ENCODE results near the gene ZNF236.
"Not testable (repeated sequence)": the region's sequence is repeated elsewhere in the genome, so short reads cannot be mapped to it uniquely, and the experiment has no call there.

The ZNF236 gene

GRCh38 chr18:76990343-76991020 lies 168.1 kb downstream of the ZNF236 start:
- not testable (repeated sequence) for H3K36me3 ChIP-seq (ENCODE audit: control insufficient read depth, insufficient read depth, low read length); H3K4me3 ChIP-seq (ENCODE audit: insufficient read depth, low read depth, low read length, poor library complexity, severe bottlenecking); H3K27ac ChIP-seq (ENCODE audit: insufficient read depth, low read length, poor library complexity, severe bottlenecking); H3K9me3 ChIP-seq (ENCODE audit: control insufficient read depth, low read length); H3K4me1 ChIP-seq (ENCODE audit: control insufficient read depth, insufficient read depth, low read length, poor library complexity, severe bottlenecking); H3K27me3 ChIP-seq (replicated peaks; ENCODE audit: control insufficient read depth, insufficient read depth, low read length, poor library complexity, severe bottlenecking); DNase-seq

- no peak for DNase-seq
Measured at GRCh38 chr18:76991021-76991688, 168.8 kb downstream of the ZNF236 start.

GRCh38 chr18:76992226-76993084 lies 170.1 kb downstream of the ZNF236 start:
- no peaks in the 10 kb centered on the region for H3K36me3 ChIP-seq (ENCODE audit: control insufficient read depth, insufficient read depth, low read length)
- DNase-seq: no peak
- H3K4me1 ChIP-seq (ENCODE audit: control insufficient read depth, insufficient read depth, low read length, poor library complexity, severe bottlenecking): no peaks in the 10 kb centered on the region
- H3K4me3 ChIP-seq (ENCODE audit: insufficient read depth, low read depth, low read length, poor library complexity, severe bottlenecking): no peak overlapping the region
- H3K27ac ChIP-seq (ENCODE audit: insufficient read depth, low read length, poor library complexity, severe bottlenecking): no peak overlapping the region
- no peaks in the 10 kb centered on the region for H3K9me3 ChIP-seq (ENCODE audit: control insufficient read depth, low read length)
- no peaks in the 10 kb centered on the region for H3K27me3 ChIP-seq (replicated peaks; ENCODE audit: control insufficient read depth, insufficient read depth, low read length, poor library complexity, severe bottlenecking)

More at GRCh38 chr18:76991021-76991688, 168.8 kb downstream of the ZNF236 start:
- no peak overlapping the region for H3K4me3 ChIP-seq (ENCODE audit: insufficient read depth, low read depth, low read length, poor library complexity, severe bottlenecking)
- H3K36me3 ChIP-seq (ENCODE audit: control insufficient read depth, insufficient read depth, low read length): no peaks in the 10 kb centered on the region
- H3K27ac ChIP-seq (ENCODE audit: insufficient read depth, low read length, poor library complexity, severe bottlenecking): no peak overlapping the region
- H3K9me3 ChIP-seq (ENCODE audit: control insufficient read depth, low read length): no peaks in the 10 kb centered on the region
- no peaks in the 10 kb centered on the region for H3K27me3 ChIP-seq (replicated peaks; ENCODE audit: control insufficient read depth, insufficient read depth, low read length, poor library complexity, severe bottlenecking)
- no peaks in the 10 kb centered on the region for H3K4me1 ChIP-seq (ENCODE audit: control insufficient read depth, insufficient read depth, low read length, poor library complexity, severe bottlenecking)

DNA sequence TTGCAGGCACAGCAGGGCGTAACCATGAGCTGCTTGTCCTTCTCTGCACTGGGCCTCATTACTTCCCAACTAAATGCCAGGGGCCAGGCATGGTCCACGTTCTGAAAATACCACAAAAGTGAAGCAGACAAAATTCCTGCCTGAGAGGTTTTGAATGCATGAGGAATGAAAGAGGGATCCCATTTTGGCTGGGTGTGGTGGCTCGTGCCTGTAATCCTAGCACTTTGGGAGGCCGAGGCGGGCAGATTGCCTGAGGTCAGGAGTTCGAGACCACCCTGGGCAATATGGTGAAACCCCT lies 170.7 kb downstream of the ZNF236 start:
- H3K9me3 ChIP-seq (ENCODE audit: control insufficient read depth, low read length): no peaks in the 10 kb centered on the region
- no peaks in the 10 kb centered on the region for H3K4me1 ChIP-seq (ENCODE audit: control insufficient read depth, insufficient read depth, low read length, poor library complexity, severe bottlenecking)
- H3K27me3 ChIP-seq (replicated peaks; ENCODE audit: control insufficient read depth, insufficient read depth, low read length, poor library complexity, severe bottlenecking): no peaks in the 10 kb centered on the region
- no peak overlapping the region for H3K4me3 ChIP-seq (ENCODE audit: insufficient read depth, low read depth, low read length, poor library complexity, severe bottlenecking)
- no peak overlapping the region for H3K27ac ChIP-seq (ENCODE audit: insufficient read depth, low read length, poor library complexity, severe bottlenecking)
- no peak for DNase-seq
- no peaks in the 10 kb centered on the region for H3K36me3 ChIP-seq (ENCODE audit: control insufficient read depth, insufficient read depth, low read length)

GRCh38 chr18:76993573-76993972 lies 171.2 kb downstream of the ZNF236 start:
- no peak for DNase-seq
- Histone ChIP-seq H3K4me1 (ENCODE audit: control insufficient read depth, insufficient read depth, low read length, poor library complexity, severe bottlenecking) (no peaks in the 10 kb centered on the region), H3K36me3 (ENCODE audit: control insufficient read depth, insufficient read depth, low read length) (no peaks in the 10 kb centered on the region), H3K27ac (ENCODE audit: insufficient read depth, low read length, poor library complexity, severe bottlenecking) (no peak overlapping the region), H3K4me3 (ENCODE audit: insufficient read depth, low read depth, low read length, poor library complexity, severe bottlenecking) (no peak overlapping the region), H3K9me3 (ENCODE audit: control insufficient read depth, low read length) (no peaks in the 10 kb centered on the region), H3K27me3 (replicated peaks; ENCODE audit: control insufficient read depth, insufficient read depth, low read length, poor library complexity, severe bottlenecking) (no peaks in the 10 kb centered on the region)

- no peak for DNase-seq
- Histone ChIP-seq H3K27ac (ENCODE audit: insufficient read depth, low read length, poor library complexity, severe bottlenecking) (no peak overlapping the region), H3K36me3 (ENCODE audit: control insufficient read depth, insufficient read depth, low read length) (no peaks in the 10 kb centered on the region), H3K9me3 (ENCODE audit: control insufficient read depth, low read length) (no peaks in the 10 kb centered on the region), H3K4me1 (ENCODE audit: control insufficient read depth, insufficient read depth, low read length, poor library complexity, severe bottlenecking) (no peaks in the 10 kb centered on the region), H3K4me3 (ENCODE audit: insufficient read depth, low read depth, low read length, poor library complexity, severe bottlenecking) (no peak overlapping the region), H3K27me3 (replicated peaks; ENCODE audit: control insufficient read depth, insufficient read depth, low read length, poor library complexity, severe bottlenecking) (no peaks in the 10 kb centered on the region)
Measured at GRCh38 chr18:76994086-76994654, 171.8 kb downstream of the ZNF236 start.

DNA sequence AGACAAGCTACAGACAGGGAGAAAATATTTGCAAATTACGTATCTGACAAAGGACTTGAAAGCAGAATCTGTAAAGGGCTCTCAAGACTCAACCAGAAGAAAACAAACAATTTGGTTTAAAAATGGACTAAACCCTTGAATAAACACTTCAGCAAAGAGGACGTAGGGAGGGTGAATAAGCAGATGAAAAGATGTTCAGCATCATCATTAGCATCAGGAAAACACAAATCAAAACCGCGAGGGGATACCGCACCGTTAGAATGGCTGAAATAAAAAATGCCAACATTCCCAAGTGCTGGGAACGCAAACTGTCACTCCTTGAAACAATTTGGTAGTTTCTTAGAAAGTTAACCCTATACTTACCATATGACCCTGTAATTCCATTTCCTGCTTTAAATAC lies 173.5 kb downstream of the ZNF236 start:
- H3K4me3 ChIP-seq (ENCODE audit: insufficient read depth, low read depth, low read length, poor library complexity, severe bottlenecking): no peak overlapping the region
- H3K27me3 ChIP-seq (replicated peaks; ENCODE audit: control insufficient read depth, insufficient read depth, low read length, poor library complexity, severe bottlenecking): no peaks in the 10 kb centered on the region
- no peaks in the 10 kb centered on the region for H3K4me1 ChIP-seq (ENCODE audit: control insufficient read depth, insufficient read depth, low read length, poor library complexity, severe bottlenecking)
- H3K27ac ChIP-seq (ENCODE audit: insufficient read depth, low read length, poor library complexity, severe bottlenecking): no peak overlapping the region
- no peaks in the 10 kb centered on the region for H3K9me3 ChIP-seq (ENCODE audit: control insufficient read depth, low read length)
- no peaks in the 10 kb centered on the region for H3K36me3 ChIP-seq (ENCODE audit: control insufficient read depth, insufficient read depth, low read length)
- no peak for DNase-seq

GRCh38 chr18:76996429-76996828 lies 174.1 kb downstream of the ZNF236 start:
- Histone ChIP-seq H3K4me3 (ENCODE audit: insufficient read depth, low read depth, low read length, poor library complexity, severe bottlenecking) (no peak overlapping the region), H3K36me3 (ENCODE audit: control insufficient read depth, insufficient read depth, low read length) (no peaks in the 10 kb centered on the region), H3K9me3 (ENCODE audit: control insufficient read depth, low read length) (no peaks in the 10 kb centered on the region), H3K27ac (ENCODE audit: insufficient read depth, low read length, poor library complexity, severe bottlenecking) (no peak overlapping the region), H3K27me3 (replicated peaks; ENCODE audit: control insufficient read depth, insufficient read depth, low read length, poor library complexity, severe bottlenecking) (no peaks in the 10 kb centered on the region), H3K4me1 (ENCODE audit: control insufficient read depth, insufficient read depth, low read length, poor library complexity, severe bottlenecking) (no peaks in the 10 kb centered on the region)
- no peak for DNase-seq

DNA sequence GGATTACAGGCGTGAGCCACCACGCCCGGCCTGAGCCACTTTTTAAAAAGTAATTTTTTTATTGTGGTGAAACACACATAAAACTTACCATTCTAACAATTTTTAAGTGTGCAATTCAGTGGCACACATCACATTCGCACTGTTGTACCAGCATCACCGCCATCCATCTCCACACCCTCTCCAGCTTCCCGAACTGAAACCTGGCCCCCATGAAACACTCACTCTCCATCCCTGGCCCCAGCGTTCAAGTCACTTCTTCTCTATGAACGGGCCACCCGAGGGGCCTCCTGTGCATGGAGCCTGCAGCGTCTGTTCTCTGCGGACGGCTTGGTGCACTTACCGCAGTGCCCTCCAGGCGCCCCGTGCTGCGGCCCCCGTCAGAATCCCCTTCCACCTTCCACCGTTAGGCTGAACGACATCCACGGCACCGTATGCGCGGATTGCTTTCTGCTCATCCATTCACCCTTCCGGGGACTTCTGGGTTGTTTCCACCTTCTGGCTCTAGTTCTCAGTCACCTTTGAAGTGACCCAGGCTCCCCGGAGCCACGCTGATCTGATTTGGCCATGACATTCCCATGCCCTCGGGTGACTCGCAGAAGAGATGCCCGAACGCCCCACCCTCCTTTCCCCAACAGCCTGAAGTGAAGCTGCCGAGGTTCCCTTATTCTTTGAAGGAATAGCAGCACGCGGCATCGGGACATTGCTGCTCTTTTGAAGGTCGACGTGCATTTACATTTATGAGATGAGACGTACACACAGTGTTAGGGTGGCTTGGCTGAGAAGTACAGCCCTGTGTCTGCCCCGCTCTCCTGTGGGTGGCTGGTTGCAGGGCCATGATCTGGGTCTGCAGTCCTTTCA lies 175.8 kb downstream of the ZNF236 start:
- Histone ChIP-seq H3K9me3 (ENCODE audit: control insufficient read depth, low read length) (no peaks in the 10 kb centered on the region), H3K4me1 (ENCODE audit: control insufficient read depth, insufficient read depth, low read length, poor library complexity, severe bottlenecking) (no peaks in the 10 kb centered on the region), H3K27ac (ENCODE audit: insufficient read depth, low read length, poor library complexity, severe bottlenecking) (no peak overlapping the region), H3K27me3 (replicated peaks; ENCODE audit: control insufficient read depth, insufficient read depth, low read length, poor library complexity, severe bottlenecking) (no peaks in the 10 kb centered on the region), H3K36me3 (ENCODE audit: control insufficient read depth, insufficient read depth, low read length) (no peaks in the 10 kb centered on the region), H3K4me3 (ENCODE audit: insufficient read depth, low read depth, low read length, poor library complexity, severe bottlenecking) (no peak overlapping the region)
- no peak for DNase-seq
